Tibial nerve (tissue), 4 donors: ENCODE measurements around the gene TECPR1.
A peak's percentile ranks its signal among the peaks of the same experiment; 100 is the strongest.

Experiments used
- CTCF ChIP-seq, 5 experiments: fragments of 200-600 bp in 3 of 5; fragments of 450-650 bp in 2 of 5; sonication (generic) in 3 of 5; IDR thresholded peaks; one replicate each; pipeline ENCODE4 v1.5.1; 2016 to 2019; ENCODE audit warnings: antibody characterized with exemption in 5 of 5, mild to moderate bottlenecking in 3 of 5, moderate library complexity in 2 of 5
- EP300 ChIP-seq, 2 donors: sonication (generic); formaldehyde crosslinking; IDR thresholded peaks; one replicate each; pipeline ENCODE4 v1.6.1; 2017; ENCODE audit warnings: antibody characterized with exemption in 2 of 2, mild to moderate bottlenecking in 1 of 2
- POLR2A ChIP-seq, 2 donors: fragments of 450-650 bp; IDR thresholded peaks; one replicate each; pipeline ENCODE4 v1.6.1; 2017; ENCODE audit warnings: antibody characterized with exemption in 2 of 2, mild to moderate bottlenecking in 2 of 2, moderate library complexity in 2 of 2

GRCh38 chr7:98266840-98267239, 14.8 kb upstream of the TECPR1 start:
- peak in 1 of 5 experiments; percentile 16 for TF ChIP-seq CTCF (IDR thresholded peaks at IDR 0.05)
- no peak for TF ChIP-seq EP300 (IDR thresholded peaks at IDR 0.05)
- no peak for TF ChIP-seq POLR2A (IDR thresholded peaks at IDR 0.05)
